Adrenal gland (tissue), 12 donors: Measurements from ENCODE around the gene PIK3R4. TPM values are rescaled to one million over a fixed set of nuclear protein-coding genes. Genes with fewer than 3 reads are reported as not detected.

Experiments
- DNase-seq, 7 donors: peaks; one replicate each; pipeline ENCODE4 v3.0.0-alpha.2; 2019 to 2020
- H3K27ac ChIP-seq, 5 donors: fragments of 200-600 bp; sonication (generic) in 4 of 5; 1 replicate in 3 of 5; 2 replicates in 2 of 5; pipeline versions ENCODE4 v1.5.1 to v1.8.0; 2016 to 2020; ENCODE audit warnings: mild to moderate bottlenecking in 1 of 5
- H3K27me3 ChIP-seq: fragments of 200-600 bp; 2 replicates; pipeline ENCODE4 v1.8.0; 2021
- H3K36me3 ChIP-seq, 2 donors: fragments of 200-600 bp; replicated peaks in 1 of 2; 1 replicate in 1 of 2; 2 replicates in 1 of 2; pipeline versions ENCODE4 v1.5.1 to v1.8.0; 2018 to 2022
- H3K4me1 ChIP-seq, 2 donors: fragments of 200-600 bp; replicated peaks in 1 of 2; 1 replicate in 1 of 2; 2 replicates in 1 of 2; pipeline versions ENCODE4 v1.5.1 to v1.8.0; 2018 to 2021
- H3K4me3 ChIP-seq, 4 donors: fragments of 200-600 bp; sonication (generic) in 3 of 4; one replicate each; pipeline ENCODE4 v1.5.1; 2016 to 2018
- H3K9me3 ChIP-seq, 3 donors: fragments of 200-600 bp; sonication (generic) in 1 of 3; replicated peaks in 1 of 3; 1 replicate in 2 of 3; 2 replicates in 1 of 3; pipeline versions ENCODE4 v1.5.1 to v1.8.0; 2016 to 2021
- CTCF ChIP-seq, 6 experiments: fragments of 450-650 bp in 4 of 6; fragments of 200-600 bp in 2 of 6; sonication (generic) in 1 of 6; IDR thresholded peaks; 1 replicate in 5 of 6; 2 replicates in 1 of 6; pipeline versions ENCODE4 v1.5.1 to v1.8.0; 2016 to 2021; ENCODE audit warnings: antibody characterized with exemption in 6 of 6, mild to moderate bottlenecking in 2 of 6, moderate library complexity in 1 of 6
- POLR2A ChIP-seq, 2 donors: fragments of 450-650 bp; IDR thresholded peaks; one replicate each; pipeline ENCODE4 v1.6.1; 2017; ENCODE audit warnings: antibody characterized with exemption in 2 of 2, mild to moderate bottlenecking in 2 of 2, moderate library complexity in 1 of 2
- WGBS, 4 donors: extraction: QIAGEN DNeasy Blood & Tissue Kit in 2 of 4; methylation state at CpG; one replicate each; pipeline versions ENCODE4 v1.1.5 to v1.1.7; 2013 to 2017; 5-methylcytosine and 5-hydroxymethylcytosine counted together
- intact Hi-C, 2 donors: fragments of 100-400 bp; cut with DNase I; formaldehyde crosslinking; loops; one replicate each; pipeline versions ENCODE4 v1.14.1 to v1.15.0; 2022 to 2023
- polyA plus RNA-seq, 3 donors: library from polyadenylated mRNA; stranded (reverse); fragments of 200-250 nt in 2 of 3; fragments of 350-450 nt in 1 of 3; fragmentation: Illumina TruSeq in 1 of 3; extraction: RNeasy Lipid Tissue Mini Kit (QIAGEN cat#74804) in 1 of 3; gene quantifications; one replicate each; pipeline ENCODE4 v1.2.3, GENCODE V29; 2013 to 2014
- total RNA-seq, 9 donors: library from RNA; depleted of rRNA in 4 of 9; stranded (reverse); fragments of >200 nt in 4 of 9; fragments of 120-200 nt in 1 of 9; fragmentation: NEBNext Ultra II Directional in 1 of 9; extraction: Animal tissue kit (Norgen Biotek cat#: 25700) in 1 of 9; gene quantifications; one replicate each; pipeline versions ENCODE4 v1.1.0 to v1.2.4, GENCODE V29; 2013 to 2023
- donor health status: healthy with polysubstance abuse.
- donor health status: Bipolar disorder and iron deficiency.
- donor health status: DM: yes; HTN: yes; CAD: no.
- donor health status: DM: no; HTN: no; CAD: no.
- donor health status: DM: no; HTN: no; CAD: no.
- donor health status: DM: yes; HTN: yes; CAD: no.

The PIK3R4 gene
- total and polyA plus RNA-seq, 12 donors: 25.2 to 66.4 (median 29.6) TPM

GRCh38 chr3:130663092-130663491 lies 83.5 kb downstream of the PIK3R4 start:
- Histone ChIP-seq H3K27me3 (no peaks in the 10 kb centered on the region), H3K27ac (no peak overlapping the region), H3K9me3 (no peaks in the 10 kb centered on the region), H3K4me1 (no peaks in the 10 kb centered on the region), H3K36me3 (no peaks in the 10 kb centered on the region), H3K4me3 (no peak overlapping the region)
- intact Hi-C loops: no loop called here
- TF ChIP-seq POLR2A (IDR thresholded peaks at IDR 0.05): no peak
- TF ChIP-seq CTCF (IDR thresholded peaks at IDR 0.05): no peak
- WGBS, 4 donors: 88 to 93% (median 92%) methylated on average over 2 of the region's 2 CpGs
- DNase-seq: no peak

- no peak for TF ChIP-seq POLR2A (IDR thresholded peaks at IDR 0.05)
- no peak for TF ChIP-seq CTCF (IDR thresholded peaks at IDR 0.05)
- Histone ChIP-seq H3K27ac (no peak overlapping the region), H3K27me3 (no peaks in the 10 kb centered on the region), H3K4me3 (no peak overlapping the region), H3K36me3 (no peaks in the 10 kb centered on the region), H3K4me1 (no peaks in the 10 kb centered on the region), H3K9me3 (no peaks in the 10 kb centered on the region)
- 71 to 84% (median 77%) methylated on average over 1 of the region's 1 CpG for WGBS, 4 donors
- no peak for DNase-seq
- intact Hi-C loops: no loop called here
These were observed 84.1 kb downstream of the PIK3R4 start for GRCh38 chr3:130662501-130662996.

GRCh38 chr3:130661140-130661891 lies 85.3 kb downstream of the PIK3R4 start:
- intact Hi-C loops: no loop called here
- no peaks in the 10 kb centered on the region for H3K4me1 ChIP-seq
- no peak overlapping the region for H3K4me3 ChIP-seq
- DNase-seq: peak in 2 of 7 donors; percentile 27 to 28
- H3K36me3 ChIP-seq: no peaks in the 10 kb centered on the region
- 68 to 76% (median 72%) methylated on average over 7 of the region's 7 CpGs for WGBS, 4 donors
- TF ChIP-seq POLR2A (IDR thresholded peaks at IDR 0.05) (no peak), CTCF (IDR thresholded peaks at IDR 0.05) (no peak)
- no peaks in the 10 kb centered on the region for H3K9me3 ChIP-seq
- H3K27me3 ChIP-seq: no peaks in the 10 kb centered on the region
- no peak overlapping the region for H3K27ac ChIP-seq

GRCh38 chr3:130659911-130660310 lies 86.7 kb downstream of the PIK3R4 start:
- no peak for DNase-seq
- H3K9me3 ChIP-seq: no peaks in the 10 kb centered on the region
- intact Hi-C loops: no loop called here

More at GRCh38 chr3:130659911-130660310, 86.7 kb downstream of the PIK3R4 start:
- Histone ChIP-seq H3K27me3 (no peaks in the 10 kb centered on the region), H3K4me3 (no peak overlapping the region), H3K36me3 (no peaks in the 10 kb centered on the region), H3K4me1 (no peaks in the 10 kb centered on the region), H3K27ac (no peak overlapping the region)
- 90 to 98% (median 95%) methylated on average over 1 of the region's 1 CpG for WGBS, 4 donors
- TF ChIP-seq CTCF (IDR thresholded peaks at IDR 0.05): no peak
- no peak for TF ChIP-seq POLR2A (IDR thresholded peaks at IDR 0.05)
